Endodermal cell (in vitro differentiated cells): ENCODE data around the gene ITPK1. TPM values are rescaled to one million over a fixed set of nuclear protein-coding genes. Genes with fewer than 3 reads are reported as not detected.

ENCODE experiments used
- DNase-seq: peaks from one replicate; pipeline ENCODE4 v3.0.0-alpha.2; 2017
- H3K27ac ChIP-seq: 2 replicates; pipeline ENCODE4 v1.5.1; 2013; ENCODE audit warnings: mild to moderate bottlenecking, low read depth, low read length, moderate library complexity
- H3K27me3 ChIP-seq: 2 replicates; pipeline ENCODE4 v1.6.1; 2013; ENCODE audit warnings: mild to moderate bottlenecking, low read length, moderate library complexity; ENCODE audit not compliant: insufficient read depth, control insufficient read depth, poor library complexity, severe bottlenecking
- H3K36me3 ChIP-seq: 2 replicates; pipeline ENCODE4 v1.7.0; 2013; ENCODE audit warnings: mild to moderate bottlenecking, low read length, moderate library complexity; ENCODE audit not compliant: control insufficient read depth, insufficient read depth
- H3K4me1 ChIP-seq: one replicate; pipeline ENCODE4 v1.7.0; 2013; ENCODE audit warnings: low read length; ENCODE audit not compliant: control insufficient read depth, insufficient read depth
- H3K4me3 ChIP-seq: 2 replicates; pipeline ENCODE4 v1.5.1; 2013; ENCODE audit warnings: mild to moderate bottlenecking, low read length, moderate library complexity
- H3K9ac ChIP-seq: 2 replicates; pipeline ENCODE4 v1.6.1; 2013; ENCODE audit warnings: mild to moderate bottlenecking, low read length, moderate library complexity; ENCODE audit not compliant: poor library complexity, severe bottlenecking; ENCODE audit errors: extremely low read depth
- H3K9me3 ChIP-seq: 2 replicates; pipeline ENCODE4 v1.6.1; 2013; ENCODE audit warnings: mild to moderate bottlenecking, low read length, moderate library complexity; ENCODE audit not compliant: control insufficient read depth
- H3K27ac Mint-ChIP-seq: 2 replicates; pipeline ENCODE4 v1.8.0; 2020; ENCODE audit warnings: mixed read lengths
- H3K27me3 Mint-ChIP-seq: 2 replicates; pipeline ENCODE4 v1.8.0; 2021; ENCODE audit warnings: mild to moderate bottlenecking, mixed read lengths; ENCODE audit not compliant: insufficient read depth
- H3K36me3 Mint-ChIP-seq: 2 replicates; pipeline ENCODE4 v1.8.0; 2020; ENCODE audit warnings: low read depth, mixed read lengths
- H3K4me1 Mint-ChIP-seq: 2 replicates; pipeline ENCODE4 v1.8.0; 2020; ENCODE audit warnings: mixed read lengths
- H3K4me3 Mint-ChIP-seq: 2 replicates; pipeline ENCODE4 v1.8.0; 2020; ENCODE audit warnings: mild to moderate bottlenecking, moderate library complexity, mixed read lengths
- H3K9me3 Mint-ChIP-seq: 2 replicates; pipeline ENCODE4 v1.8.0; 2020; ENCODE audit warnings: mild to moderate bottlenecking, mixed read lengths
- WGBS, 2 experiments: methylation state at CpG; one replicate each; pipeline versions ENCODE4 v1.1.5 to v1.1.7; 2013; ENCODE audit warnings: missing lambda C conversion rate in 2 of 2, mixed read lengths in 1 of 2; ENCODE audit not compliant: insufficient coverage in 1 of 2, insufficient read length in 1 of 2; 5-methylcytosine and 5-hydroxymethylcytosine counted together
- total RNA-seq, 2 donors: library from RNA; stranded (reverse); fragmentation: NEBNext Ultra II Directional in 1 of 2; extraction: Animal tissue kit (Norgen Biotek cat#: 25700) in 1 of 2; gene quantifications; 2 replicates in 1 of 2; 3 replicates in 1 of 2; pipeline ENCODE4 v1.2.1, GENCODE V29; 2021
- TF ChIP-seq, protein P1 (sequence below): fragments of 200-600 bp; sonication (generic); conservative IDR thresholded peaks from 2 replicates; pipeline ENCODE4 v1.5.0; 2021; ENCODE audit warnings: antibody characterized with exemption, mild to moderate bottlenecking

ITPK1 gene
- total RNA-seq, 2 donors from 2014 or later = 59.9 to 66.9 TPM

DNA sequence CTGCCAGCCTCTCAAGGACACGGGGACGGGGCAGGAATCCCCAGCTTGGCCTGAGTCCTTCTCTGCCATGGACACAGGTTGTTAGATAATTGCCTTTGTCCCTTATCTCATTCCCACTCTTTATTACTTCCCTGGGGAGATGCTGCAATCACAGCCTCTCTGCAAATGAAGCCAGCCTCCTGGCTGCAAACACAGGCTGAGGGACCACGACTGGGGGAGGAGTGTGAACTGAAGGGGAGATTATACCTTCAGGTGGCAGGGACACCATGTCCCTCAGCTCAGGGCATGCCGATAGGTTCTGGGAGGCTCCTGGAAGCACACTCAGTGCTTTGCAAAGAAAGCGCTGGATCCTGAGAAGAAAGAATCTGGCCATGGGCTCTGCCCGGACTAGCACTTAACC is 208.9 kb downstream of the ITPK1 start:
- 70 to 94% methylated on average over 3 to 6 of the region's 6 CpGs for WGBS, 2 experiments
- Mint-ChIP-seq H3K27me3 (peaks cover 21% of the 10 kb centered on the region), H3K9me3 (peaks cover 8% of the 10 kb centered on the region), H3K36me3 (no peaks in the 10 kb centered on the region), H3K4me1 (peaks cover 15% of the 10 kb centered on the region), H3K4me3 (no peak overlapping the region), H3K27ac (no peak overlapping the region)
- Histone ChIP-seq H3K9ac (no peak overlapping the region), H3K4me3 (no peak overlapping the region), H3K9me3 (no peaks in the 10 kb centered on the region), H3K36me3 (no peaks in the 10 kb centered on the region), H3K4me1 (peaks cover 4% of the 10 kb centered on the region), H3K27ac (no peak overlapping the region), H3K27me3 (peaks cover 11% of the 10 kb centered on the region)
- DNase-seq = no peak
- TF ChIP-seq, protein P1, sequence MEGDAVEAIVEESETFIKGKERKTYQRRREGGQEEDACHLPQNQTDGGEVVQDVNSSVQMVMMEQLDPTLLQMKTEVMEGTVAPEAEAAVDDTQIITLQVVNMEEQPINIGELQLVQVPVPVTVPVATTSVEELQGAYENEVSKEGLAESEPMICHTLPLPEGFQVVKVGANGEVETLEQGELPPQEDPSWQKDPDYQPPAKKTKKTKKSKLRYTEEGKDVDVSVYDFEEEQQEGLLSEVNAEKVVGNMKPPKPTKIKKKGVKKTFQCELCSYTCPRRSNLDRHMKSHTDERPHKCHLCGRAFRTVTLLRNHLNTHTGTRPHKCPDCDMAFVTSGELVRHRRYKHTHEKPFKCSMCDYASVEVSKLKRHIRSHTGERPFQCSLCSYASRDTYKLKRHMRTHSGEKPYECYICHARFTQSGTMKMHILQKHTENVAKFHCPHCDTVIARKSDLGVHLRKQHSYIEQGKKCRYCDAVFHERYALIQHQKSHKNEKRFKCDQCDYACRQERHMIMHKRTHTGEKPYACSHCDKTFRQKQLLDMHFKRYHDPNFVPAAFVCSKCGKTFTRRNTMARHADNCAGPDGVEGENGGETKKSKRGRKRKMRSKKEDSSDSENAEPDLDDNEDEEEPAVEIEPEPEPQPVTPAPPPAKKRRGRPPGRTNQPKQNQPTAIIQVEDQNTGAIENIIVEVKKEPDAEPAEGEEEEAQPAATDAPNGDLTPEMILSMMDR = no peak

DNA sequence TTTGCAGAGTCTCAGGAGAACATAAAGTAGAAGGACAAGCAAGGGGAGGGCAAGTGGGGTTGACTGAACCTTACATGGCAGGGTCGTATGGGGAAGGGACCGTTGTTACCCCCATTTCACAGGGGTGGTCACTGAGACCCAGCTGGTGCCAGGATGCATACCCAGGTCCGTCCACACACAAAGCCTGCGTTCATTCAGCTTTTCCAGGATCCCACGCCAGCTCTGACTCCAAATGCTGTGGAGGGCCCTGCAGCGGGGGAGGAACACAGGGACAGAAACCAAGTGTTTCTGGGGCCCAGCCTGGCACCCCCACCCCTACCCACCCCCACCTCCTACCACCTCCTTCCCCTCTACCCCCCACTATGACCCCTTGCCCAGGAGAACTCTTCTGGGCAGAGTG is 209.3 kb downstream of the ITPK1 start:
- no peak overlapping the region for H3K4me3 Mint-ChIP-seq
- H3K4me1 Mint-ChIP-seq = peaks cover 15% of the 10 kb centered on the region
- peaks cover 21% of the 10 kb centered on the region for H3K27me3 Mint-ChIP-seq
- H3K4me3 ChIP-seq = no peak overlapping the region
- no peak for DNase-seq
- TF ChIP-seq, protein P1 = no peak
- H3K4me1 ChIP-seq = peaks cover 4% of the 10 kb centered on the region
- H3K36me3 Mint-ChIP-seq = no peaks in the 10 kb centered on the region
- H3K9me3 Mint-ChIP-seq = peaks cover 8% of the 10 kb centered on the region
- peaks cover 11% of the 10 kb centered on the region for H3K27me3 ChIP-seq
- no peak overlapping the region for H3K27ac Mint-ChIP-seq
- no peaks in the 10 kb centered on the region for H3K9me3 ChIP-seq
- no peaks in the 10 kb centered on the region for H3K36me3 ChIP-seq
- 86 to 88% methylated on average over 2 to 5 of the region's 6 CpGs for WGBS, 2 experiments
- H3K9ac ChIP-seq = no peak overlapping the region
- no peak overlapping the region for H3K27ac ChIP-seq

DNA sequence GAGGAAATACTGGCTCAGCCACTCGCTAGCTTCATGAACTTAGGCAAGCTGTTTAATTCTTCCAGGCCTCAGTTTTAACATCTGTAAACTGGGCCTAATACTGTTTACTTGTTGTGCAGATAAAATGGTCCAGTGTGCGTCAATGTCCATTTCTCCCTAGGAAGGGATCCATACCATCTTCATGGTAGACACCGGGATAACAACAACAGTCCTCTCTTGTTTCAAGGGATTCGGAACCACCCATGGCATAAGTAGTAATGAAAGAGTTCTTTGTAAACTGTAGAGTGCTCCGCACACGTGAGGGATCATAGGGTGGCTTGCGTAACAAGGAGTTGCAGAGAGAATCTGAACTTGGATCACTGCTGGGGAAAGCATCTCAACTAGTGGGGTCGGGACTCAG is 210.1 kb downstream of the ITPK1 start:
- TF ChIP-seq, protein P1 = no peak
- H3K36me3 Mint-ChIP-seq = no peaks in the 10 kb centered on the region

More for the DNA sequence above, 210.1 kb downstream of the ITPK1 start:
- no peak for DNase-seq
- no peaks in the 10 kb centered on the region for H3K36me3 ChIP-seq
- WGBS, 2 experiments = 93 to 96% methylated on average over 7 to 8 of the region's 8 CpGs
- no peak overlapping the region for H3K4me3 ChIP-seq
- H3K4me1 ChIP-seq = peaks cover 4% of the 10 kb centered on the region
- H3K9me3 ChIP-seq = no peaks in the 10 kb centered on the region
- H3K9ac ChIP-seq = no peak overlapping the region
- peaks cover 8% of the 10 kb centered on the region for H3K9me3 Mint-ChIP-seq
- peaks cover 21% of the 10 kb centered on the region for H3K27me3 Mint-ChIP-seq
- H3K4me1 Mint-ChIP-seq = peaks cover 15% of the 10 kb centered on the region
- H3K27ac Mint-ChIP-seq = no peak overlapping the region
- H3K27ac ChIP-seq = no peak overlapping the region
- H3K27me3 ChIP-seq = peaks cover 11% of the 10 kb centered on the region
- no peak overlapping the region for H3K4me3 Mint-ChIP-seq
